Spleen (tissue), 7 donors: ENCODE results near the gene MRPS25.

ENCODE experiments used
- CTCF ChIP-seq, 11 experiments: fragments of 200-600 bp in 7 of 11; fragments of 450-650 bp in 4 of 11; sonication (generic) in 4 of 11; IDR thresholded peaks in 8 of 11; conservative IDR thresholded peaks in 3 of 11; 1 replicate in 7 of 11; 2 replicates in 4 of 11; pipeline versions ENCODE4 v1.4.0 to v1.8.0; 2016 to 2021; ENCODE audit warnings: antibody characterized with exemption in 11 of 11, inconsistent platforms in 4 of 11, mild to moderate bottlenecking in 1 of 11
- POLR2A ChIP-seq, 3 donors: fragments of 450-650 bp; IDR thresholded peaks; one replicate each; pipeline ENCODE4 v1.5.1; 2017; ENCODE audit warnings: antibody characterized with exemption in 3 of 3, mild to moderate bottlenecking in 1 of 3
- POLR2AphosphoS5 ChIP-seq, 3 donors: sonication (generic); formaldehyde crosslinking; IDR thresholded peaks; one replicate each; pipeline ENCODE4 v1.5.1; 2017; ENCODE audit warnings: antibody characterized with exemption in 3 of 3
- donor health status: DM: no; HTN: no; CAD: no; lungs with moderate emphysema.
- donor health status: DM: no; HTN: no; CAD: no.
- donor health status: DM: no; HTN: no; CAD: no.

DNA sequence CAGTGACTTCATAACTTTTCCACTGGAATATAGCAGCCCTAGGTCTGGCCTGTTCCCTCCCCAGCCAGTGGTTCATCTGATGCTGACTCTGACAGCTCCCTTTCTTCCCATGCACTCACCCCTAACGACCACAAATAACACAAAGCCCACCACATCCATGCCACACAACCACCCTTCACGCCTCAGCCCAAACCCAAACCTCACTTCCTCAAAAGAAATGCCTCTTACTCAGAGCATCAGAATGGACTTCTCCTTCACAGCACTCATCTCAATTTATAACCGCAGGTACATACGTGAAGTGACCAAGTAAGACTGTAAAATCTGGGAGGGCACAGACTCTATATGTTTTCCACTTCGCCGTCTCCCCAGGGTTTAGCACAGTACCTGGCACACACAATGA is 32.8 kb upstream of the MRPS25 start:
- no peak for TF ChIP-seq CTCF (IDR thresholded peaks at IDR 0.05 in 8 of 11, conservative IDR thresholded peaks at IDR 0.05 in 3 of 11)
- no peak for TF ChIP-seq POLR2AphosphoS5 (IDR thresholded peaks at IDR 0.05)
- no peak for TF ChIP-seq POLR2A (IDR thresholded peaks at IDR 0.05)
